ENCODE measurements around the gene KCNJ12.
"Not testable (repeated sequence)": the region's sequence is repeated elsewhere in the genome, so short reads cannot be mapped to it uniquely, and the experiment has no call there.

KCNJ12 gene

GRCh38 chr17:21376081-21376758, at the start of gene KCNJ12:
TSS of gene KCNJ12 (plus strand) at chr17:21376357. CDS start at chr17:21415343, 38,986 bp downstream.
- no peak for DNase-seq (ENCODE audit: low read depth)

GRCh38 chr17:21327921-21328320, 48.2 kb upstream of the KCNJ12 start:
- not testable (repeated sequence) for DNase-seq (ENCODE audit: low read depth)

- DNase-seq (ENCODE audit: low read depth) = not testable (repeated sequence)
These were observed 47.4 kb upstream of the KCNJ12 start for GRCh38 chr17:21328778-21329177.

- no peak for DNase-seq (ENCODE audit: low read depth)
These were observed 45.6 kb upstream of the KCNJ12 start for GRCh38 chr17:21330436-21331160.

GRCh38 chr17:21336541-21337294, 39.4 kb upstream of the KCNJ12 start:
- DNase-seq (ENCODE audit: low read depth) = not testable (repeated sequence)

- not testable (repeated sequence) for DNase-seq (ENCODE audit: low read depth)
These were observed 38.1 kb upstream of the KCNJ12 start for GRCh38 chr17:21337981-21338625.

- DNase-seq (ENCODE audit: low read depth) = no peak
These were observed 37.1 kb upstream of the KCNJ12 start for GRCh38 chr17:21339011-21339410.

GRCh38 chr17:21339571-21339970, 36.6 kb upstream of the KCNJ12 start:
- DNase-seq (ENCODE audit: low read depth) = not testable (repeated sequence)

GRCh38 chr17:21340407-21340806, 35.8 kb upstream of the KCNJ12 start:
- not testable (repeated sequence) for DNase-seq (ENCODE audit: low read depth)

- DNase-seq (ENCODE audit: low read depth) = not testable (repeated sequence)
These were observed 34.9 kb upstream of the KCNJ12 start for GRCh38 chr17:21341279-21341678.

- DNase-seq (ENCODE audit: low read depth) = not testable (repeated sequence)
These were observed 34.1 kb upstream of the KCNJ12 start for GRCh38 chr17:21341925-21342540.

GRCh38 chr17:21343061-21343949, 32.9 kb upstream of the KCNJ12 start:
- DNase-seq (ENCODE audit: low read depth) = not testable (repeated sequence)

- not testable (repeated sequence) for DNase-seq (ENCODE audit: low read depth)
These were observed 31.4 kb upstream of the KCNJ12 start for GRCh38 chr17:21344801-21345200.

- DNase-seq (ENCODE audit: low read depth) = no peak
These were observed 30.9 kb upstream of the KCNJ12 start for GRCh38 chr17:21345236-21345635.

GRCh38 chr17:21346107-21346506, 30.1 kb upstream of the KCNJ12 start:
- not testable (repeated sequence) for DNase-seq (ENCODE audit: low read depth)

- DNase-seq (ENCODE audit: low read depth) = not testable (repeated sequence)
These were observed 29.4 kb upstream of the KCNJ12 start for GRCh38 chr17:21346651-21347250.

GRCh38 chr17:21347660-21348059, 28.5 kb upstream of the KCNJ12 start:
- not testable (repeated sequence) for DNase-seq (ENCODE audit: low read depth)

GRCh38 chr17:21348081-21348925, 27.9 kb upstream of the KCNJ12 start:
- DNase-seq (ENCODE audit: low read depth) = not testable (repeated sequence)

- not testable (repeated sequence) for DNase-seq (ENCODE audit: low read depth)
These were observed 27.3 kb upstream of the KCNJ12 start for GRCh38 chr17:21348926-21349261.
